ENCODE data around the gene TRAM2.

DNA sequence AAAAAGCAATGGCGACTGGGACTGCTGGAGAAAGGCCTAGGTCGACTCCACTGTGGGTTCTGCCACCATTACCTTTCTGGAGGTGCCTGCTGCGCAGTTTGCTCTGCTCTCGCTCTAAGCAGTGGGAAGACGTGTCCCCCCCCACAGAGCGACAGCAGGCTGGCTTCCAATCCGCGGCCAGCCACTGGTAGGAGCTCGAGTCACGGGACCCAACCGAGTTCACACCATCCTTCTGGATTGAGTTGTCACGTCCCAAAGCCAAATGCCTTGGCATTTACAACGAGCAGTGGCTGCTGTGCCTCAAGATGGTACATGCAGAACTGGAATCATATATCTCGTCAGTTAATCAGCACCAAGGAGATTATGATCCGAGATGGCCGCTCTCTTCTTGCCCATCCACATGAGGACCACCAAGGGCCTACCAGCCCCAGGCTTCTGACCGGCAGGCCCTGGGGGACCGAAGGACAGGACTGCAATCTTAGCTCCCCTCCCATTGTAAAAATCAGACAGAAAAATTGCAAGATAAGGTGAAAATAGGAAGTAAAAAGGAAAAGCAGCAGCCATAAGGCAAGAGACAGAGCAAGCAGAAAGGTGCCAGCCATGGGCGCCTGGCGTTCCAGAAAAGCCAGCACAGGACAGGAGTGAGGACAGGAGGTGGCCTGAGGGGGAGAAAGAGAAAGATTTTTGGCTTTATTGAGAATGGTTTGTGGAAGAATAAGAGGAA, 74.4 kb downstream of the TRAM2 start:
- no peak for TF ChIP-seq POLR2AphosphoS5 (IDR thresholded peaks at IDR 0.05)
- TF ChIP-seq, protein P1, sequence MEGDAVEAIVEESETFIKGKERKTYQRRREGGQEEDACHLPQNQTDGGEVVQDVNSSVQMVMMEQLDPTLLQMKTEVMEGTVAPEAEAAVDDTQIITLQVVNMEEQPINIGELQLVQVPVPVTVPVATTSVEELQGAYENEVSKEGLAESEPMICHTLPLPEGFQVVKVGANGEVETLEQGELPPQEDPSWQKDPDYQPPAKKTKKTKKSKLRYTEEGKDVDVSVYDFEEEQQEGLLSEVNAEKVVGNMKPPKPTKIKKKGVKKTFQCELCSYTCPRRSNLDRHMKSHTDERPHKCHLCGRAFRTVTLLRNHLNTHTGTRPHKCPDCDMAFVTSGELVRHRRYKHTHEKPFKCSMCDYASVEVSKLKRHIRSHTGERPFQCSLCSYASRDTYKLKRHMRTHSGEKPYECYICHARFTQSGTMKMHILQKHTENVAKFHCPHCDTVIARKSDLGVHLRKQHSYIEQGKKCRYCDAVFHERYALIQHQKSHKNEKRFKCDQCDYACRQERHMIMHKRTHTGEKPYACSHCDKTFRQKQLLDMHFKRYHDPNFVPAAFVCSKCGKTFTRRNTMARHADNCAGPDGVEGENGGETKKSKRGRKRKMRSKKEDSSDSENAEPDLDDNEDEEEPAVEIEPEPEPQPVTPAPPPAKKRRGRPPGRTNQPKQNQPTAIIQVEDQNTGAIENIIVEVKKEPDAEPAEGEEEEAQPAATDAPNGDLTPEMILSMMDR (IDR thresholded peaks at IDR 0.05), result no peak
- no peak for TF ChIP-seq POLR2A (IDR thresholded peaks at IDR 0.05)

Data from suprapubic skin (tissue), 4 donors.